Ascending aorta (tissue), 2 donors: Measurements from ENCODE around the gene APLP2. TPM values are rescaled to one million over a fixed set of nuclear protein-coding genes. Genes with fewer than 3 reads are reported as not detected.

Experiments
- DNase-seq, 2 donors: peaks; one replicate each; pipeline ENCODE4 v3.0.0-alpha.2; 2019; ENCODE audit warnings: low spot score in 2 of 2
- H3K27ac ChIP-seq, 2 donors: fragments of 200-600 bp; sonication (generic); one replicate each; pipeline ENCODE4 v1.5.1; 2016 to 2017; ENCODE audit warnings: mild to moderate bottlenecking in 1 of 2
- H3K27me3 ChIP-seq: fragments of 200-600 bp; sonication (generic); one replicate; pipeline ENCODE4 v1.5.1; 2017
- H3K36me3 ChIP-seq, 2 donors: fragments of 200-600 bp; sonication (generic); one replicate each; pipeline ENCODE4 v1.5.1; 2016
- H3K4me1 ChIP-seq, 2 donors: fragments of 200-600 bp; sonication (generic); one replicate each; pipeline ENCODE4 v1.5.1; 2016 to 2017; ENCODE audit warnings: mild to moderate bottlenecking in 1 of 2
- H3K4me3 ChIP-seq, 2 donors: fragments of 200-600 bp; sonication (generic); one replicate each; pipeline ENCODE4 v1.5.1; 2016 to 2017; ENCODE audit warnings: mild to moderate bottlenecking in 1 of 2
- H3K9me3 ChIP-seq, 2 donors: fragments of 200-600 bp; sonication (generic); one replicate each; pipeline ENCODE4 v1.5.1; 2016
- CTCF ChIP-seq, 3 experiments: fragments of 200-600 bp in 2 of 3; fragments of 450-650 bp in 1 of 3; sonication (generic) in 2 of 3; IDR thresholded peaks; one replicate each; pipeline ENCODE4 v1.5.1; 2016 to 2019; ENCODE audit warnings: antibody characterized with exemption in 3 of 3, mild to moderate bottlenecking in 1 of 3, moderate library complexity in 1 of 3
- intact Hi-C: fragments of 100-400 bp; cut with DNase I; formaldehyde crosslinking; loops from one replicate; pipeline ENCODE4 v1.15.1; 2023
- total RNA-seq: library from RNA; depleted of rRNA; stranded (reverse); fragments of >200 nt; gene quantifications from one replicate; pipeline ENCODE4 v1.1.0, GENCODE V29; 2016

APLP2 gene
- total RNA-seq, 1 donor from 2014 or later, result 216 TPM

- TF ChIP-seq CTCF (IDR thresholded peaks at IDR 0.05), result no peak
- intact Hi-C loops, result no loop called here
- Histone ChIP-seq H3K4me1 (peaks cover 0 to 6% of the 10 kb centered on the region in 2 donors), H3K4me3 (no peak overlapping the region), H3K9me3 (no peaks in the 10 kb centered on the region), H3K36me3 (no peaks in the 10 kb centered on the region), H3K27me3 (no peaks in the 10 kb centered on the region), H3K27ac (no peak overlapping the region)
- no peak for DNase-seq
These were observed 27.1 kb downstream of the APLP2 start for GRCh38 chr11:130096823-130097222.

GRCh38 chr11:130097285-130097684 is 27.6 kb downstream of the APLP2 start:
- Histone ChIP-seq H3K4me1 (peaks cover 0 to 6% of the 10 kb centered on the region in 2 donors), H3K36me3 (no peaks in the 10 kb centered on the region), H3K27ac (no peak overlapping the region), H3K4me3 (no peak overlapping the region), H3K9me3 (no peaks in the 10 kb centered on the region), H3K27me3 (no peaks in the 10 kb centered on the region)
- TF ChIP-seq CTCF (IDR thresholded peaks at IDR 0.05), result no peak
- no peak for DNase-seq
- intact Hi-C loops, result no loop called here

GRCh38 chr11:130099356-130099755 is 29.7 kb downstream of the APLP2 start:
- H3K27ac ChIP-seq, result no peak overlapping the region
- no peak for DNase-seq
- no peaks in the 10 kb centered on the region for H3K36me3 ChIP-seq
- no peaks in the 10 kb centered on the region for H3K27me3 ChIP-seq
- H3K4me1 ChIP-seq, result peaks cover 0 to 20% of the 10 kb centered on the region in 2 donors
- H3K4me3 ChIP-seq, result no peak overlapping the region
- intact Hi-C loops, result no loop called here
- TF ChIP-seq CTCF (IDR thresholded peaks at IDR 0.05), result no peak
- no peaks in the 10 kb centered on the region for H3K9me3 ChIP-seq

- Histone ChIP-seq H3K4me3 (no peak overlapping the region), H3K4me1 (peaks cover 0 to 20% of the 10 kb centered on the region in 2 donors), H3K27me3 (no peaks in the 10 kb centered on the region), H3K36me3 (no peaks in the 10 kb centered on the region), H3K9me3 (no peaks in the 10 kb centered on the region), H3K27ac (no peak overlapping the region)
- no peak for DNase-seq
- no peak for TF ChIP-seq CTCF (IDR thresholded peaks at IDR 0.05)
- intact Hi-C loops, result no loop called here
These were observed 30.8 kb downstream of the APLP2 start for GRCh38 chr11:130100381-130101095.

- Histone ChIP-seq H3K4me1 (peaks cover 0 to 20% of the 10 kb centered on the region in 2 donors), H3K9me3 (no peaks in the 10 kb centered on the region)
- intact Hi-C loops, result no loop called here
These were observed 32.0 kb downstream of the APLP2 start for GRCh38 chr11:130101661-130102060.

More at GRCh38 chr11:130101661-130102060, 32.0 kb downstream of the APLP2 start:
- no peak for TF ChIP-seq CTCF (IDR thresholded peaks at IDR 0.05)
- no peaks in the 10 kb centered on the region for H3K27me3 ChIP-seq
- H3K4me3 ChIP-seq, result no peak overlapping the region
- H3K27ac ChIP-seq, result no peak overlapping the region
- DNase-seq, result no peak
- H3K36me3 ChIP-seq, result no peaks in the 10 kb centered on the region
